Measurements from ENCODE around the gene SBNO2.

DNA sequence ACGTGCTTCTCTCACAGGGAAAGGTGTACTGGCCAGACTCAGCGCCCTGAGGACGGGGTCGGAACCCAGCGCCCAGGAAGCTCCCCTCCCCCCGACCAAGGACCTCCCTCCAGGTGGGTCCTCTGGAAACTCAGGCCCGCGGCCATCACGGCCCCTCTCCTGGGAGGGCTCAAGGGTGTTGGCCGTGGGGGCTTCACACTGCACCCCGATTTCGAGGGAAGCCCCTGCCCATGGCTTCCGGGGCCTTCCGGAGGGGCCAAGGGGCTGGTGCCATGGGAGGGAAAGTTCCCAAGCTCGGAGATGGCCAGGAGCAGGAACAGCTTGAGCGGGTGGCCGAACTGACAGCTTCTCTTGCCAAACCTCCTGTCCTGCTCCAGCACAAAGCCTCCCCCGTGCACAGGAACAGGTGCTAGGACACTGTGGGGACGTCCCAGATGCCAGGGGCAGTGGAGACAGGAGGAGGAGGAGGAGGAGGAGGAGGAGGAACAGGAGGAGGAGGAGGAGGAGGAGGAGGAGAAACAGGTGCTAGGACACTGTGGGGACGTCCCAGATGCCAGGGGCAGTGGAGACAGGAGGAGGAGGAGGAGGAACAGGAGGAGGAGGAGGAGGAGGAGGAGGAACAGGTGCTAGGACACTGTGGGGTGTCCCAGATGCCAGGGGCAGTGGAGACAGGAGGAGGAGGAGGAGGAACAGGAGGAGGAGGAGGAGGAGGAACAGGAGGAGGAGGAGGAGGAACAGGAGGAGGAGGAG, 10.0 kb downstream of the SBNO2 start:
- TF ChIP-seq, protein P1, sequence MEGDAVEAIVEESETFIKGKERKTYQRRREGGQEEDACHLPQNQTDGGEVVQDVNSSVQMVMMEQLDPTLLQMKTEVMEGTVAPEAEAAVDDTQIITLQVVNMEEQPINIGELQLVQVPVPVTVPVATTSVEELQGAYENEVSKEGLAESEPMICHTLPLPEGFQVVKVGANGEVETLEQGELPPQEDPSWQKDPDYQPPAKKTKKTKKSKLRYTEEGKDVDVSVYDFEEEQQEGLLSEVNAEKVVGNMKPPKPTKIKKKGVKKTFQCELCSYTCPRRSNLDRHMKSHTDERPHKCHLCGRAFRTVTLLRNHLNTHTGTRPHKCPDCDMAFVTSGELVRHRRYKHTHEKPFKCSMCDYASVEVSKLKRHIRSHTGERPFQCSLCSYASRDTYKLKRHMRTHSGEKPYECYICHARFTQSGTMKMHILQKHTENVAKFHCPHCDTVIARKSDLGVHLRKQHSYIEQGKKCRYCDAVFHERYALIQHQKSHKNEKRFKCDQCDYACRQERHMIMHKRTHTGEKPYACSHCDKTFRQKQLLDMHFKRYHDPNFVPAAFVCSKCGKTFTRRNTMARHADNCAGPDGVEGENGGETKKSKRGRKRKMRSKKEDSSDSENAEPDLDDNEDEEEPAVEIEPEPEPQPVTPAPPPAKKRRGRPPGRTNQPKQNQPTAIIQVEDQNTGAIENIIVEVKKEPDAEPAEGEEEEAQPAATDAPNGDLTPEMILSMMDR (IDR thresholded peaks at IDR 0.05; ENCODE audit: extremely low read depth in 1 of 2, insufficient read depth in 1 of 2, low read depth in 1 of 2, low read length in 2 of 2), result no peak
- no peak for TF ChIP-seq POLR2AphosphoS5 (IDR thresholded peaks at IDR 0.05; ENCODE audit: insufficient read depth, low read depth, low read length)

Data from endothelial cell of umbilical vein (primary cell).